Lower leg skin (tissue), 3 donors: Measurements from ENCODE around the gene ATOH8.

Experiments used
- CTCF ChIP-seq, 3 donors: fragments of 450-650 bp; IDR thresholded peaks; one replicate each; pipeline ENCODE4 v1.5.1; 2016; ENCODE audit warnings: antibody characterized with exemption in 3 of 3, mild to moderate bottlenecking in 3 of 3, moderate library complexity in 2 of 3
- POLR2A ChIP-seq, 2 donors: fragments of 450-650 bp; IDR thresholded peaks; one replicate each; pipeline ENCODE4 v1.6.1; 2016 to 2017; ENCODE audit warnings: antibody characterized with exemption in 2 of 2, mild to moderate bottlenecking in 1 of 2, moderate library complexity in 1 of 2

DNA sequence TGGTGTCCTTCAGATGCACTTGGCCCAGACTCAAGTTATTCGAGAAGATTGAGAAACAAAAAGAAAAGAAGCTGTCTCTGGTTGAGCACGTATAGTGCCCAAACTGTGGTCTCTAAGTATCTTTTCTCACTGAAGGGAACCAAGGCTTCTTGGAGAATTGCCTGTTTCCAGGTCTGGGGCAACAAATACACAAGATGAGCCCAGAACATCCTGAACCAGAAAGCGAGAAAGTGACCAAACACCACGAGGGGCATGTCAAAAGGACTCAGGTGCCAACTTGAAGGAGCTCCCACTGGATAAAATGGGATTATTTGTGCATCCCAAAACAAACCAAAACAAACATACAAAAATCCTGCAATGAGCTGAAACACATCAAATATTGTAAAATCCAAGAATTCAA is 13.6 kb upstream of the ATOH8 start:
- TF ChIP-seq POLR2A (IDR thresholded peaks at IDR 0.05) (no peak), CTCF (IDR thresholded peaks at IDR 0.05) (no peak)
